HFF-Myc (cell line): ENCODE measurements around the gene MTA1.
A peak's percentile ranks its signal among the peaks of the same experiment; 100 is the strongest.

Source experiments
- DNase-seq: peaks from one replicate; pipeline ENCODE4 v3.0.0-alpha.2; 2011; ENCODE audit warnings: low read depth; ENCODE audit errors: extremely low read depth
- H3K4me3 ChIP-seq: replicated peaks from 2 replicates; pipeline ENCODE4 v1.5.1; 2011; ENCODE audit warnings: low read depth, mild to moderate bottlenecking, control low read depth, low read length
- CTCF ChIP-seq: IDR thresholded peaks from 2 replicates; pipeline ENCODE4 v1.5.1; 2012; ENCODE audit warnings: mild to moderate bottlenecking, low read depth, low read length, control low read depth; ENCODE audit errors: missing control alignments

Gene MTA1

GRCh38 chr14:105445901-105446845, 26.5 kb downstream of the MTA1 start:
- no peak for TF ChIP-seq CTCF
- DNase-seq: no peak

GRCh38 chr14:105446971-105447370, 27.3 kb downstream of the MTA1 start:
- DNase-seq: no peak
- no peak overlapping the region for H3K4me3 ChIP-seq
- TF ChIP-seq CTCF: no peak

More at GRCh38 chr14:105445901-105446845, 26.5 kb downstream of the MTA1 start:
- H3K4me3 ChIP-seq: no peak overlapping the region

- H3K4me3 ChIP-seq: no peak overlapping the region
- TF ChIP-seq CTCF: no peak
- DNase-seq: no peak
Observed at GRCh38 chr14:105447651-105448640, 28.3 kb downstream of the MTA1 start.

GRCh38 chr14:105448706-105449111, 29.1 kb downstream of the MTA1 start:
- peak; percentile 82 for TF ChIP-seq CTCF
- DNase-seq: no peak
- no peak overlapping the region for H3K4me3 ChIP-seq

- H3K4me3 ChIP-seq: no peak overlapping the region
- TF ChIP-seq CTCF: no peak
- DNase-seq: no peak
Observed at GRCh38 chr14:105449276-105450122, 29.9 kb downstream of the MTA1 start.

- DNase-seq: no peak
- H3K4me3 ChIP-seq: no peak overlapping the region
- TF ChIP-seq CTCF: no peak
Observed at GRCh38 chr14:105450123-105450505, 30.5 kb downstream of the MTA1 start.
